Psoas muscle (tissue), 8 donors: Measurements from ENCODE around the gene NXPE3. TPM values are rescaled to one million over a fixed set of nuclear protein-coding genes. Genes with fewer than 3 reads are reported as not detected.

ENCODE experiments used
- ATAC-seq, 4 donors: fragments of 200-7000 bp; cut with Tn5 transposase; one replicate each; pipeline ENCODE4 v1.9.1; 2020; ENCODE audit warnings: moderate library complexity in 3 of 4, mild to moderate bottlenecking in 2 of 4
- DNase-seq, 2 donors: peaks; one replicate each; pipeline ENCODE4 v3.0.0-alpha.2; 2020
- H3K27ac ChIP-seq: fragments of 200-600 bp; one replicate; pipeline ENCODE4 v1.8.0; 2022
- H3K27me3 ChIP-seq, 3 donors: fragments of 200-600 bp in 1 of 3; one replicate each; pipeline versions ENCODE4 v1.6.1 to v1.8.0; 2013 to 2022; ENCODE audit warnings: low read length in 2 of 3, mild to moderate bottlenecking in 2 of 3, moderate library complexity in 1 of 3; ENCODE audit not compliant: insufficient read depth in 3 of 3
- H3K36me3 ChIP-seq, 2 donors: fragments of 200-600 bp in 1 of 2; one replicate each; pipeline versions ENCODE4 v1.6.1 to v1.8.0; 2013 to 2022; ENCODE audit warnings: low read depth in 1 of 2, mild to moderate bottlenecking in 1 of 2, moderate library complexity in 1 of 2; ENCODE audit not compliant: insufficient read depth in 1 of 2
- H3K4me1 ChIP-seq: fragments of 200-600 bp; one replicate; pipeline ENCODE4 v1.8.0; 2022
- H3K4me3 ChIP-seq: fragments of 200-600 bp; one replicate; pipeline ENCODE4 v1.8.0; 2022; ENCODE audit warnings: mild to moderate bottlenecking
- H3K9me3 ChIP-seq: fragments of 200-600 bp; one replicate; pipeline ENCODE4 v1.8.0; 2022
- CTCF ChIP-seq: fragments of 200-600 bp; IDR thresholded peaks from one replicate; pipeline ENCODE4 v1.8.0; 2022; ENCODE audit warnings: antibody characterized with exemption
- WGBS, 3 donors: extraction: QIAGEN DNeasy Blood & Tissue Kit; methylation state at CpG; one replicate each; pipeline versions ENCODE4 v1.1.6 to v1.1.7; 2013; 5-methylcytosine and 5-hydroxymethylcytosine counted together
- intact Hi-C, 2 donors: fragments of 100-400 bp; cut with DNase I; formaldehyde crosslinking; loops; one replicate each; pipeline versions ENCODE4 v1.11.0 to v1.14.2; 2022
- polyA plus RNA-seq, 3 donors: library from polyadenylated mRNA; stranded (reverse); fragments of 200-250 nt; gene quantifications; one replicate each; pipeline ENCODE4 v1.2.3, GENCODE V29; 2013
- total RNA-seq, 4 donors: library from RNA; stranded (reverse); fragmentation: NEBNext Ultra II Directional in 2 of 4; extraction: Animal tissue kit (Norgen Biotek cat#: 25700) in 2 of 4; gene quantifications; one replicate each; pipeline versions ENCODE4 v1.2.1 to v1.2.4, GENCODE V29; 2021 to 2023
- donor health status: healthy with polysubstance abuse.
- donor health status: DM: no; HTN: no; CAD: no; lungs with moderate emphysema.
- donor health status: Bipolar disorder and iron deficiency.
- donor health status: healthy.
- donor health status: DM: yes; HTN: yes; CAD: no.
- donor health status: DM: no; HTN: no; CAD: no.
- donor health status: DM: no; HTN: no; CAD: no.
- donor health status: DM: yes; HTN: yes; CAD: no.

NXPE3 gene
- total and polyA plus RNA-seq, 7 donors = 10.8 to 67.7 (median 43.3) TPM

- Histone ChIP-seq H3K27me3 (no peaks in the 10 kb centered on the region), H3K4me1 (no peaks in the 10 kb centered on the region), H3K9me3 (no peaks in the 10 kb centered on the region), H3K4me3 (no peak overlapping the region), H3K27ac (no peak overlapping the region), H3K36me3 (no peaks in the 10 kb centered on the region)
- intact Hi-C loops = no loop called here
- 97 to 99% (median 98%) methylated on average over 2 of the region's 2 CpGs for WGBS, 3 donors
- DNase-seq (no peak), ATAC-seq (no peak)
- no peak for TF ChIP-seq CTCF
Measured at GRCh38 chr3:101845425-101845824, 66.4 kb downstream of the NXPE3 start.

- Histone ChIP-seq H3K27ac (no peak overlapping the region), H3K4me1 (no peaks in the 10 kb centered on the region), H3K27me3 (no peaks in the 10 kb centered on the region), H3K9me3 (no peaks in the 10 kb centered on the region), H3K36me3 (peaks cover under 1 to 1% of the 10 kb centered on the region in 2 donors), H3K4me3 (no peak overlapping the region)
- TF ChIP-seq CTCF = no peak
- no peak for ATAC-seq
- intact Hi-C loops = no loop called here
- WGBS, 3 donors = 95 to 97% (median 96%) methylated on average over 2 of the region's 2 CpGs
- DNase-seq = no peak
Measured at GRCh38 chr3:101846709-101847108, 67.7 kb downstream of the NXPE3 start.

- Histone ChIP-seq H3K4me3 (no peak overlapping the region), H3K27me3 (no peaks in the 10 kb centered on the region), H3K36me3 (peaks cover 4 to 7% of the 10 kb centered on the region in 2 donors), H3K4me1 (no peaks in the 10 kb centered on the region), H3K27ac (no peak overlapping the region), H3K9me3 (no peaks in the 10 kb centered on the region)
- ATAC-seq (no peak), DNase-seq (no peak)
- no peak for TF ChIP-seq CTCF
- 85 to 97% (median 95%) methylated on average over 3 of the region's 3 CpGs for WGBS, 3 donors
- intact Hi-C loops = no loop called here
Measured at GRCh38 chr3:101847328-101847727, 68.3 kb downstream of the NXPE3 start.

- no peak for TF ChIP-seq CTCF
- no peaks in the 10 kb centered on the region for H3K27me3 ChIP-seq
- peak overlapping the region; percentile 97 for H3K27ac ChIP-seq
- intact Hi-C loops = no loop called here
- H3K4me1 ChIP-seq = no peaks in the 10 kb centered on the region
- no peak for DNase-seq
- WGBS, 3 donors = 55 to 74% (median 60%) methylated on average over 3 of the region's 3 CpGs
- peak overlapping the region; percentile 96 for H3K4me3 ChIP-seq
- H3K36me3 ChIP-seq = peaks cover 4 to 17% of the 10 kb centered on the region in 2 donors
- H3K9me3 ChIP-seq = no peaks in the 10 kb centered on the region
- ATAC-seq = no peak
Measured at GRCh38 chr3:101848326-101848725, 69.3 kb downstream of the NXPE3 start.
